Stimulated activated CD4-positive, alpha-beta T cell treated with anti-CD3 and anti-CD28 coated beads, Interleukin-4, amount 100 ng/mL, for 48 hours (primary cell): ENCODE data around the gene ANLN.
"Not testable (repeated sequence)": the region's sequence is repeated elsewhere in the genome, so short reads cannot be mapped to it uniquely, and the experiment has no call there.

ENCODE experiments used
- DNase-seq, 2 donors: peaks; one replicate each; pipeline ENCODE4 v3.0.0-alpha.2; 2020; ENCODE audit warnings: low read depth in 2 of 2

ANLN gene

GRCh38 chr7:36378555-36378954 lies 11.1 kb upstream of the ANLN start:
- DNase-seq: not testable (repeated sequence)

GRCh38 chr7:36379831-36380504 lies 9.7 kb upstream of the ANLN start:
- no peak for DNase-seq

- DNase-seq: no peak
These were observed 8.6 kb upstream of the ANLN start for GRCh38 chr7:36381056-36381455.

- DNase-seq: not testable (repeated sequence)
These were observed 6.4 kb upstream of the ANLN start for GRCh38 chr7:36383284-36383683.

- DNase-seq: not testable (repeated sequence)
These were observed 4.0 kb upstream of the ANLN start for GRCh38 chr7:36385646-36386045.

GRCh38 chr7:36387435-36388231 lies 2.0 kb upstream of the ANLN start:
- DNase-seq: no peak

- no peak for DNase-seq
These were observed 1.2 kb upstream of the ANLN start for GRCh38 chr7:36388423-36388822.

GRCh38 chr7:36390199-36391090 lies 783 bp downstream of the ANLN start:
- DNase-seq: peak; percentile 44 to 68

- no peak for DNase-seq
These were observed 2.0 kb downstream of the ANLN start for GRCh38 chr7:36391436-36392198.

GRCh38 chr7:36393826-36394225 lies 4.2 kb downstream of the ANLN start:
- no peak for DNase-seq

- no peak for DNase-seq
These were observed 5.7 kb downstream of the ANLN start for GRCh38 chr7:36395171-36395894.

GRCh38 chr7:36396150-36396549 lies 6.5 kb downstream of the ANLN start:
- DNase-seq: no peak

- no peak for DNase-seq
These were observed 10.4 kb downstream of the ANLN start for GRCh38 chr7:36400036-36400435.

GRCh38 chr7:36400606-36401005 lies 10.9 kb downstream of the ANLN start:
- DNase-seq: no peak

GRCh38 chr7:36403452-36403851 lies 13.8 kb downstream of the ANLN start:
- DNase-seq: no peak

GRCh38 chr7:36404639-36405408 lies 15.2 kb downstream of the ANLN start:
- DNase-seq: no peak

GRCh38 chr7:36405409-36405803 lies 15.7 kb downstream of the ANLN start:
- DNase-seq: no peak

GRCh38 chr7:36406156-36406555 lies 16.5 kb downstream of the ANLN start:
- DNase-seq: no peak

GRCh38 chr7:36407636-36408550 lies 18.2 kb downstream of the ANLN start:
- no peak for DNase-seq
